Activated gamma-delta T cell treated with Interleukin-2 at 50 U/mL for 16 hours (primary cell): Measurements from ENCODE around the gene RAB5B.
"Not testable (repeated sequence)": the region's sequence is repeated elsewhere in the genome, so short reads cannot be mapped to it uniquely, and the experiment has no call there.

ENCODE experiments used
- DNase-seq: peaks from one replicate; pipeline ENCODE4 v3.0.0-alpha.2; 2020

The RAB5B gene

DNA sequence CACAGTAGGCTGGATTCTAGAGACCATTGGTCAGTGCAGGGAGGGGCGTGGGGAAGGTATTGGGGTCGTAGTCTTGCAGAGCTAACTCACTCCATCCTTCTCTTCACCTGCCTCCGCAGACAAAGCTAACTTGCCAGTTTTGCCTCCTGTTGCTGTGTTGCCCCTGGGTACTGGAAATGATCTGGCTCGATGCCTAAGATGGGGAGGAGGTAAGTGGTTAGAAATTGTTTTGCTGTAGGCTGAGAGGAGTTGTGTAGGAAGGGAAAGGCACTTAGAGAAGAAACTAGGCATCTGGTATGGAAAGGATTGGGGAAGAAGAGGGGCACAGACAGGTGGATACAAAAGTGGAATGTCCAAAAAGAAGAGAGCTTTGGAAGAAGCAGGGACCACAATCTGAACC lies 31.8 kb upstream of the RAB5B start:
- DNase-seq, result no peak

DNA sequence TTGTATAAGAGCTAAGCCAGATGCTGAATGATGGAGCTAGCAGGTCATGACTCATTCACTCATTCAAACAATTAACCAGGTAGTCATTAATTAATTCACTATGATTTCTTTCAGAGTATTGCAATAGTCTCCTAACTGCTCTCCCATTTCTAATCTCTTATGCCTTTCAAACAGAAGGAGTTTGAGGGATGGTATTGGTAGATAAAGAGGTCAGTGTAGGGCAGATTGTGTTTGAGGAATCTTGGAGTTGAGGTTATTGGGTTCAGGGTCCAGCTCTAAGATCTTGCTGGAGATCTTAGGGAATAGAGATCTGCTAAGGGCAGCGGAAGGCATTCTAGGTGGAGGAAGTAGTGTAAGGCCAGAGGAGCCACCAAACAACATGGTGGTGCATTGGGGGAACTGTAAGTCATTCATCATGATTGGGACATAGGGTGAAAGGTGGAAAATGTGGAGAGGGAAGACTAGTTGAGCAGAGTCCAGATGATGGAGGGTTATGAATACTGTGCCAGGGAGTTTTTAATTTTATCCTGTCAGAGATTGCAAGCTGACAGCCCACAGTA lies 31.2 kb upstream of the RAB5B start:
- DNase-seq, result no peak

DNA sequence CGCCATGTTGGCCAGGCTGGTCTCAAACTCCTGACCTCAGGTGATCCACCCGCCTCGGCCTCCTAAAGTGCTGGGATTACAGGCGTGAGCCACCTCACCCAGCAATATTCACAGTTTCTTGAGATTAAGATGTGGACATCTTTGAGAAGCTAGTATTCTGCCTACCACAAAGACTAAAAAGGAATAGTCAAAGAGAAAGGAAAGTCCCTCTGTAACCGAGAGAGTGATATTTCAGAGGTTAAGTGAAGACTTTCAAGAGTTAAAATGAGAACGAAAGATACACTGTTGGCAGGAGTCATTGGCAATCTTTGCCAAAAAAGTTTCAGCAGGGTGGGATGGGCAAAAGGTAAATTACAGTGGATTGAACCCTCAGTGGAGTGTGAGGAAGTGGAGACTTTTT lies 27.3 kb upstream of the RAB5B start:
- no peak for DNase-seq

DNA sequence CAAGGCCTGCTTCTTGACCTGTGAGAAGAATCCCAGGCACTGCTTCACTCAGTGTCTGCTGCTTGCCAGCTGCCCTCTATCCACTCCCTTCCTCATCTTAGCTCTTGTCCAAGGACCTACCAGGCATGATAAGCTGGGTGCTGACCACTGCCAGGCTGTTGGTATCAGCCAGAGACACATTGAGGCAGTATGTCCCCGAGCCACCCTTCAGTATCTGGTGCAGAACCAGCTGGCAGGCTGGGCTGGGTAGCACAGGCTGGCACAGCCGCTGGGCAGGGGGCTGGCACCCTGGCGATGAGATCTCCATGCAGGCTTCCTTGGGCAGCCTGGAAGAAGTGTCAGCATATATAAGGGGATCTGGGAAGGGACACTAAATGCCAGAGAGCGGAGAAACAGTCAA lies 18.5 kb upstream of the RAB5B start:
- DNase-seq, result no peak

DNA sequence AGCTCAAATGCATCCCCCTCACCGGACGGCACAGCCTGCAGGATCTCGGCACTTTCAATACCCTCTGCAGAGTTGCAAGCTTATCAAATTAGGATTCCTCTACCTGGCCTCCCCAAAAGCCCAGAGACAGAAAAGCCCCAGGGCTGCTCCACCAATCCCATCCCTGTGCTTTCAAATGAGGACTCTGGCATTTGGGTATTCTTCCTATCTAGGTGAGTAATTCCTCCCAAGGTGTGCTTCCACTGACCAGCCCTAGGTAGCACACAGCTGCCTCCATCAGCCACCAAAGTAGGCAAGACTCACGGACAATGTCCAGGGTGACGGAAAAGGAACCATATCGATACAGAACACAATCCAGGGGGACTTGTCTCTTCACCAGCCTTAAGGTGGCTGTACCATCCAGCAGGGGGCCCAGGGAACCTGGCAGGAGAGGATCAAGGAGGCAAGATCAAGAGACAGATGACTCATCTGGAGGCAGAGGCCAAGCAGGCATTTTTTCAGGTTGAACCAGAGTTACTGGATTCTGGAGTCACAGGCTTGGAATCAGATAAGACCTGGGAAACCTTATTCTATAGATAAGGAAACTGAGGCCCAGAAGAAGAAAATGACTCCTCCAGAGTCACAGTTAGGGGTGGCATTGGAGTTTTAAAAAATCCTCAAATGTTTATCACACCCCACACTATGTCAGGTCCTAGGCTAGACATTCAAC lies 17.9 kb upstream of the RAB5B start:
- DNase-seq, result peak; percentile 49

DNA sequence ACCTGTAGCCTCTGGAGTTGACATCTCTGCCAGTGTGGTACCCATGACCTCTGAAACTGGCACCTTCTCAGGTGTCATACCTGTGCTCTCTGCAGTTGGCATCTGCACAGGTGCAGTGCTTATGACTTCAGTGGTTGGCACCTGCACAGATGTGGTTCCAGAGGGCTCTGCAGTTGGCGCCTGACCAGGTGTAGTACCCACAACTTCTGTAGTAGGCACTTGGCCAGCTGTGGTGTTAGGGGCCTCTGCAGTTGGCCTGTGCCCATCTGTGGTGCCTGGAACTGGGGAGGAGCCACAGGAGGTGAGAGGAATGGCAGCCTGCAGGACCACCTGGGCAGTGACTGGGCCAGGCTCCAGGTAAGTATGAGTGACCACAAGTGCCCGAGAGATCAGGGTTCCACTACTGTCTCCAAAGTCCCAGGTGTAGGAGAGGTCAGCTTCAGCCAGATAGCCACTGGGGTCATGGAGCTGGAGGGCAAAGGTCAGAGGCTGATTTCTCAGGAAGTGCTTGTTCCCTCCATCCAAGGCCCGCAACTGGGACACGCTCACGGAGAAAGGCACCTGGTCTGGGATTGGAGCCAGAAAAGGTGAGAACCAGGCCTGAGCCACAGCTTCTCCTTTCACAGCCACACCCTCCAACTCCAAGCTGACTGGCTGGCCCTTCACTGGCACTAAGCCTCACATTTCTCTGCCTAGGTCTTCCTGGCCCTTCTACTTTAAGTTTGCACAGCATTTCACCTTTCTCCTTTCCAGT lies 16.6 kb upstream of the RAB5B start:
- no peak for DNase-seq

DNA sequence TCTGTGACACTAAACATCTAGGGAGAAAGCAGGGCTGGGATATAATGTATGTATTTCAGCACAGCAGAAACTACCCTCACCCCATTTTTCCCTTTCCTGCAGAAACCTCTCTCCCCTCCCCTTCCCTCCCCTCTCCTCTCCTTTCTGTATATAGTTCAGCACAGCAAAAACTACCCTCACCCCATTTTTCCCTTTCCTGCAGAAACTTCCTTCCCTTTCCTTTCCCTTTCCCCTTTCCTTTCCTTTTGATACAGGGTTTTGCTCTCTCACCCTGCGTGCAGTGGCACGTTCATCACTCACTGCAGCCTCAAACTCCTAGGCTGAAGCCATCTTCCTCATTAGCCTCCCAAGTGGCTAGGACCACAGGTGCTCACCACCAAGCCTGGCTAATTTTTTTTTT lies 10.1 kb upstream of the RAB5B start:
- no peak for DNase-seq

DNA sequence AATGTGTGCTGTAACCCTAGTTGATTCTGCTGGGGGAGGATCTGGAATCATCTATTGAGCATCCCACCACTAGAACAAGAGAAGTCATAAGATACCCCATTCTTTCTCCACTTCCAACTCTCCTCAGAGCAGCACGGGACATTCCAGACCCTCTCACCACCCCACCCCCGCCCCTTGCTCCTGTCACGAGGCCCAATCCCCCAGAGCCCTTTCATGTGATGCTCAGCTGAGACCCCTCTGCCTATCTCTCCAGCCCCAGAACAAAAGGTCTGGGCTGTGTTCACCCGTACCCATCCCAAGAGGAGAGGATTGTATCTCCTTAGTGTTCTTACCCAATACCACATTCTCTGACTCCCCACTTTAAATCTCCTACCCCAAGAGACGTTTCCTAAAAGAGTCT lies 8.6 kb upstream of the RAB5B start:
- DNase-seq, result no peak

DNA sequence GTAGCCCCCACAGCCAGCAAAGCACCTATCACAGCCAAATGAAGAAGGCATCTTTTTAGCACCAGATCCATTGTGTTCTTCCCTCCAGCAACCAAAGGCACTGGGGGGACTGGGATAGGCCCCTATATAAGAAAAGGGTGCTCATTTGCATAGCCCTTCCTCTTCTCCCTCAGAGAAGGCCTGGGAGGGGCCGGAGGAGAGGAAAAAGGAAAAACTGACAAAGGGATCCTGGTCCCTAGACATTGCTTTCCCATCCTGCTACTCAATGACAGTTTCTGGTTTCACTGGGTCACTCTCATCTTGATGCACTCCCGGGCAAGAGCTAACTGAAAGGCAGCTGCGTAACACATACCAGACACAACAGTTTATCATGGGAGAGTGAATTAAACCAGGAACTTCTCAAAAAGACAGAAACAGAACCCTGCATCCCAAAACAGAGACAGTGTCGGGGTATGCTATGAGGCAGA lies 7.9 kb upstream of the RAB5B start, which contains the start of gene PMEL:
TSS of gene PMEL (minus strand) at position 102 of the 467 bp plus-strand sequence. CDS start at position 71, 31 bp downstream.
- no peak for DNase-seq

DNA sequence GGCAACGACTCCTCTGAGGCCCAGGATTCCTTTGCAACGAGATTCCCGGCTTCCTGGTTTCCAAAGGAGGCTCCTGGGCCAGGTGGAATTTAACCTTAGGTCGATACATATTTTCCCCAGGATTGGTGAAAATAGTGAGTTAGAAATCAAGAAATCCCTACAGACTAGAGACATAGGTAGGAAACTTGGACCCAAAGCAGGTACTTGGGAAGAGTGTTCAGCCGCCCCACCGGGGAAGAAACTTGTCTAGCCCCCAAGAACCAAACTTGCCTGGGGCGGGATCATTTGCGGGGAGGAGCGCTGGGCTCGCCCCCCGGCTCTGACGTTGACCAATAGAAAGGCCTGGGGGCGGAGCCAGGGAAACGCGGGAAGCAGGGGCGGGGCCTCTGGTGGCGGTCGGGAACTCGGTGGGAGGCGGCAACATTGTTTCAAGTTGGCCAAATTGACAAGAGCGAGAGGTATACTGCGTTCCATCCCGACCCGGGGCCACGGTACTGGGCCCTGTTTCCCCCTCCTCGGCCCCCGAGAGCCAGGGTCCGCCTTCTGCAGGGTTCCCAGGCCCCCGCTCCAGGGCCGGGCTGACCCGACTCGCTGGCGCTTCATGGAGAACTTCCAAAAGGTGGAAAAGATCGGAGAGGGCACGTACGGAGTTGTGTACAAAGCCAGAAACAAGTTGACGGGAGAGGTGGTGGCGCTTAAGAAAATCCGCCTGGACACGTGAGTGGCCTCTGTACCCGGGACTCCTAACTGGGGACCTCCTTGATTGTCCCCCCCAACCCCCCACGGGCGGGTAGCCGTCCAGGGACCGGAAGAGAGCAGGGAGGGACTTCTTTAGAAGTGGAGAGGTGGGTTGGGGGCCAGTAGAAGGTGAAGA lies 7.2 kb upstream of the RAB5B start, which contains the start of gene CDK2:
TSS of gene CDK2 (plus strand) at position 423 of the 874 bp plus-strand sequence. CDS start at position 602, 179 bp downstream.
- peak; percentile 86 for DNase-seq

DNA sequence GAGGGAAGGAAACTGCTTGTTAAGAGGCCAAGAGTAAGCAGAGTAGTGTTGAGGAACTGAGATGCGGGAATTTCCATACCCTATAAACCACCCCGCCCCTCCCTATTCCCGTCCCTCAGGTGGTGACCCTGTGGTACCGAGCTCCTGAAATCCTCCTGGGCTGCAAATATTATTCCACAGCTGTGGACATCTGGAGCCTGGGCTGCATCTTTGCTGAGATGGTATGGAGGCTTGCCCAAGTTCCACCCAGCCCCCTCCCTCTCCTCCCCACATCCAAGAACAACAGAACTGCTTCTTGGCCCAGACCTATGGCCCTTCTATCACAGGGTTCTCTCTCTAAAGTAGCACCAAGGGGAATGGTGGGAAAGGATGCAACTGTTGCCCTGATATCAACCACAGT lies 4.5 kb upstream of the RAB5B start:
- no peak for DNase-seq

DNA sequence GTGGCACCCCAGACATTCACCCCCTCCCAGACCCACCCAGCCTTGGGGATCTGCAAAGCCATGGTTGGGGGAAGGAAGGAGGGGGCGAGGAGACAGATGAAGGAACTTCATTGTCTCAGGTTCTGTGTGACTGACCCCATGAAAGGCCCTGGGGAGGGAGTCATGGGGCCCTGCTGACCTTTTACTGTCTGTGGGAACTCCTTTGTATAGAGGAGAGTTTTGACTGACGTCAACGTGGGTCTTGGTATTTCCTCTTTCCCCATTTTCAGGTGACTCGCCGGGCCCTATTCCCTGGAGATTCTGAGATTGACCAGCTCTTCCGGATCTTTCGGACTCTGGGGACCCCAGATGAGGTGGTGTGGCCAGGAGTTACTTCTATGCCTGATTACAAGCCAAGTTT lies 3.1 kb upstream of the RAB5B start:
- DNase-seq, result no peak

DNA sequence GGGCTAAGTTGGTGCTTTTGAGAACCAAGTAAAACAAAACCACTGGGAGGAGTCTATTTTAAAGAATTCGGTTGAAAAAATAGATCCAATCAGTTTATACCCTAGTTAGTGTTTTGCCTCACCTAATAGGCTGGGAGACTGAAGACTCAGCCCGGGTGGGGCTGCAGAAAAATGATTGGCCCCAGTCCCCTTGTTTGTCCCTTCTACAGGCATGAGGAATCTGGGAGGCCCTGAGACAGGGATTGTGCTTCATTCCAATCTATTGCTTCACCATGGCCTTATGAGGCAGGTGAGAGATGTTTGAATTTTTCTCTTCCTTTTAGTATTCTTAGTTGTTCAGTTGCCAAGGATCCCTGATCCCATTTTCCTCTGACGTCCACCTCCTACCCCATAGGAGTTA lies 1.8 kb upstream of the RAB5B start:
- no peak for DNase-seq

DNA sequence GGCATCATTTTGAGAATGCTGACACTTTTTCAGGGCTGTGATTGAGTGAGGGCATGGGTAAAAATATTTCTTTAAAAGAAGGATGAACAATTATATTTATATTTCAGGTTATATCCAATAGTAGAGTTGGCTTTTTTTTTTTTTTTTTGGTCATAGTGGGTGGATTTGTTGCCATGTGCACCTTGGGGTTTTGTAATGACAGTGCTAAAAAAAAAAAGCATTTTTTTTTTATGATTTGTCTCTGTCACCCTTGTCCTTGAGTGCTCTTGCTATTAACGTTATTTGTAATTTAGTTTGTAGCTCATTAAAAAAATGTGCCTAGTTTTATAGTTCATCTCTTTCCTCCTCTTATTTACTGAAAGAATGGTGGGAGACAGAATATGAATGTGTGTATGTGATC lies 1.4 kb upstream of the RAB5B start:
- no peak for DNase-seq

DNA sequence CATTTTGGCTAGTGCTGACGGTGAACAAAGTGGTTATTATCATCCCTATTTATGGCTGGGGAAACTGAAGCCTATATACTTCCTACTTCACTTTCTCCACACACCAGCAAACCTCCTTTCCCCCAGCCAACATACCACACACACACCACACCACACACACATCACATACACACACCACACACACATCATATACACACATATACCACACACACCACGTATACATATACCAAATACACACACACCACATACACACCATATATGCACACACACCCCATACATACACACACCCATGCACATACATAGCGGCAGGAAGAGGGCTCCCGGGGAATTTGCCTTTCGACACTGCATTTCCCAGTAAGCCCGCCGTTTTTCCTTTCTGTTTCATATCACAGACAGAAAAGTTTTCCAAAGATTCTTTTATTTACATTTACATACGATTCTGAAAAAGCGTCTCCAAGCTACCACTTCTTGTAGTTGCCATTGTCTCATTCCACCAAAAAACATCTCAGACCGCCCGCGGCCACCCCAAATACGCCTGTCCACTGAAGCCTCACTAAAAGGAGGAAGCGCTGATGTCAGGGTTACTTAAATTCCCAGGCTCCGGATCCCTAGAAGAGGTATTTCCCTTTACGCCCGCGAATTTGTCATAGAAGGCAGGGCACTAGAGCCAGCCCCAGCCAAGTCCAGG lies 823 bp upstream of the RAB5B start:
- DNase-seq, result no peak

DNA sequence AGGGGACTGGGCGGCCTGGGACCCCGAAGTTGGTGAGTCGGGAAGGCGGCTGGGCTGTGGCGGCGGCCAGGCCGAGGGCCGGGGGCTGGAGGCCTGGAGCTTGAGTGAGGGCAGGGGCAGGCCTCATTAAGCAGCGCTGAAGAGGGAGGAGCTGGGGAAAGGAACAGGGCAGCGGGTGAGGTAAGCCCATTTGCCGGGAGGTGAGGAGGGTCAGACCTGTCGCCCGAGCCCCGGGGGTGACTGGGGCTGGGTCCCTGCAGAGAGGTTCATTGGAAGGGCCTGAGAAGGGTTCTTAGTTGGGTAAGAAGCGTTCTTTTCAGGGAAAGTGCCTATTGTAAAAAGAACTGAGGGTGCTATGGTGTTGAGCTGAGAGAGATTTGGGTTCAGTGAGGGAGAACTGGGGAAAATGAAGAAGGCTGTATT lies 441 bp downstream of the RAB5B start:
- DNase-seq, result no peak

DNA sequence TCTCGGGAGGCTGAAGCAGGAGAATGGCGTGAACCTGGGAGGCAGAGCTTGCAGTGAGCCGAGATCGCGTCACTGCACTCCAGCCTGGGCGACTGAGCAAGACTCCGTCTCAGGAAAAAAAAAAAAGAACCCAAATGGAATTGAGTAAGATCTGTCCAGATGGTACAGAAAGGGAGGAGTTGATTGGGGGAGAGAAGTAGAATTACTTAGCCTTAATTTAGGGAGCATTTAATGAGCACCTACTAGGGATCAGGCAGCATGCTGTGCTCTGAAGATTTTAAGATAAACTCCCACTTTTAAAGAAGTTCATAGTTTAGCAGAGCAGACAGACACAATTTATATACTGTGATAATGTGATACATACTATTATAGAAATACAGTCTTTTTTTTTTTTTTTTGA lies 4.5 kb downstream of the RAB5B start:
- no peak for DNase-seq

DNA sequence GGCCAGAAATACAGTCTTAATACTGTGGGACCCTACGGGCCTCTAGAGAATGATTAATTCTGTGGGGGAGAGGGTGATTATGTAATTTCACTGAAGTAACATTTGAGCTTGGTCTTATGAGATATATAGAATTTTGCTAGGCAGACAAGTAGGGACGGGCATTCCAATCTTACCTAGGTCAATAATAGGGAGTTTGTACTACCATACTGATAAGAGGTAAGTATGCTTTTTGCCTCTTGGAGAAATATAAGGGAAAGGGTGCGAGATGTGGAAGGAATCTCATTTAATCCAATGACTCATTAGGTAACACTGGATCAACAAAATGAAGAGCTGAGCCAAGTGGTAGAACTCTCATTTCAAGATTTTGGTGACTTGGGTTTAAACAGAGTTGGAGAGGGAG lies 5.2 kb downstream of the RAB5B start:
- DNase-seq, result no peak

DNA sequence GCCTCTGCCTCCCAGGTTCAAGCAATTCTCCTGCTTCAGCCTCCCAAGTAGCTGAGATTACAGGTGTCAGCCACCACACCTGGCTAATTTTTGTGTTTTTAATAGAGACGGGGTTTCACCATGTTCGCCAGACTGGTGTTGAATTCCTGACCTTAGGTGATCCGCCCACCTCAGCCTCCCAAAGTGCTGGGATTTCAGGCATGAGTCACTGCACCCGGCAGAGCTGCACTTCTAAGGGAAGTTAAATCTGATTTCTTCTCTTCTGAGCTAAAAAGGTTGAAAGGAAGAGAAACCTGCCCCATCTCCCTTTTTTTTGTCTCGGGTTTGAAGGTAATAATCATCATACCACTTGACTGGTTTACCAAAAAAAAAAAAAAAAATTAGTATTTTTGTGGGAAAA lies 8.0 kb downstream of the RAB5B start:
- not testable (repeated sequence) for DNase-seq

DNA sequence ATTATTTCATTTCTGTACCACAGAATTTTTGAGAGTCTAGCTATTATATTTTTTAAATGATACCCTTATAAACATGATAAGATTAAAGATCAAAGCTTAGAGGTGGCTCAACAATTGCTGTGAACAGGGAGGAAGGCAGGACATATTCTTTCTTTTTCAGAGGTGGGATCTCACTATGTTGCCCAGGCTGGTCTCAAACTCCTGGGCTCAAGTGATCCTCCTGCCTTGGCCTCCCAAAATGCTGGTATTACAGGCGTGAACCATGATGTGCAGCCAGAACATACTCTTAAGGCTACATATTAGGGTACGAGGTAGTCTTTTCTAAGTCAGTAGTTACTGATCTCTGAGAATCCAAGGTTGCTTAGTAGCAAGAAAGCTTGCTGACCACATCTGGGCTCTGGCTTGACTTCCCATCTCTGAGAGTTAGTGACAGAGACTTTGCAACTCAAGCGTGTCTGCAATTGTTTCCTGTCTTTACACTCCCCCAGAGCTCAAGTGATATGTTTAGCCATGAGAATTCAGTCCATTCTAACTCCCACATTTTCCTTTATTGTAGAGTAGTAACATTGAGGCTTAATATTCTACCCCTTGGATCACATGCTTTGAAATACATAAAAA lies 8.6 kb downstream of the RAB5B start:
- DNase-seq, result no peak

DNA sequence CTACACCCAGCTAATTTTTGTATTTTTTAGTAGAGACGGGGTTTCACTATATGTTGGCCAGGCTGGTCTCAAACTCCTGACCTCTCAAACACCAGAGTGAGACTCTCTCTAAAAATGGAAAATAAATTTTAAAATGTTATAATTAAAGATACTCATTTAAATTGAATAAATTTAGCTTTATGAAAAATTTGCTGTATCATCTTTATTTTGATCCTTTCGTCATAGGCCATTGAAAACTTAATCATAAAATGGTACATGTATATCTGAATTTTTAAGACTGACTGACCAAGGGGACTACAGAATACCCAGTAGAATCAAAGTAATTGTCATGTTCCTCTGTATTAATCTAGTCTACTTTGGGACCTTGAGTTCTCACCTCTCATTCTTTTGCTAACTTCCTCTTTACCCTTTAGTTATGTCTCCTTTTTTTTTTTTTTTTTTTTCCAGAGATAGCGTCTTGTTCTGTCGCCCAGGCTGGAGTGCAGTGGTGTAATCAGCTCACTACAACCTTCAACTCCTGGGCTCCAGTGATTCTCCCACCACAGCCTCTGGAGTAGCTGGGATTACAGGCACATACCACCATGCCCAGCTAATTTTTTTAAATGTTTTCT lies 9.5 kb downstream of the RAB5B start:
- no peak for DNase-seq
